HG02981 (cell line): ENCODE measurements around the gene TNK1.
"Not testable (repeated sequence)": the region's sequence is repeated elsewhere in the genome, so short reads cannot be mapped to it uniquely, and the experiment has no call there.

Source experiments
- ATAC-seq: cut with Tn5 transposase; IDR thresholded peaks from one replicate; pipeline ENCODE4 v1.9.1; 2021; ENCODE audit warnings: mild to moderate bottlenecking, moderate library complexity; ENCODE audit not compliant: unreplicated experiment

The TNK1 gene

GRCh38 chr17:7380855-7381683 is at the start of gene TNK1:
Gene TNK1, plus strand, starts transcription at chr17:7381089. Its CDS starts 1,838 bp downstream, at chr17:7382927.
- ATAC-seq, result no peak

GRCh38 chr17:7332111-7332510 is 48.8 kb upstream of the TNK1 start:
- ATAC-seq, result no peak

GRCh38 chr17:7332600-7333069 is 48.3 kb upstream of the TNK1 start:
- not testable (repeated sequence) for ATAC-seq

- ATAC-seq, result no peak
Measured at GRCh38 chr17:7334938-7335538, 45.9 kb upstream of the TNK1 start.

- not testable (repeated sequence) for ATAC-seq
Measured at GRCh38 chr17:7335765-7336164, 45.1 kb upstream of the TNK1 start.

GRCh38 chr17:7336240-7337175 is 44.4 kb upstream of the TNK1 start, which contains the start of gene ACAP1:
Gene ACAP1, plus strand, starts transcription at chr17:7336529. Its CDS starts 206 bp downstream, at chr17:7336735.
- peak; percentile 55 for ATAC-seq

- not testable (repeated sequence) for ATAC-seq
Measured at GRCh38 chr17:7337600-7337999, 43.3 kb upstream of the TNK1 start.

GRCh38 chr17:7340179-7340578 is 40.7 kb upstream of the TNK1 start:
- ATAC-seq, result no peak

GRCh38 chr17:7341842-7342241 is 39.0 kb upstream of the TNK1 start:
- ATAC-seq, result no peak

- ATAC-seq, result no peak
Measured at GRCh38 chr17:7343250-7343649, 37.6 kb upstream of the TNK1 start.

GRCh38 chr17:7346761-7347614 is 33.9 kb upstream of the TNK1 start:
- ATAC-seq, result no peak

GRCh38 chr17:7347630-7348477 is 33.0 kb upstream of the TNK1 start:
- ATAC-seq, result no peak

GRCh38 chr17:7348478-7349242 is 32.2 kb upstream of the TNK1 start:
- no peak for ATAC-seq

- peak; percentile 56 for ATAC-seq
Measured at GRCh38 chr17:7351665-7352502, 29.0 kb upstream of the TNK1 start, which contains the start of gene KCTD11. Gene KCTD11, plus strand, starts transcription at chr17:7352162.

GRCh38 chr17:7352503-7352889 is 28.4 kb upstream of the TNK1 start:
- no peak for ATAC-seq

- no peak for ATAC-seq
Measured at GRCh38 chr17:7352910-7353635, 27.8 kb upstream of the TNK1 start.
